ENCODE results near the gene TFAP2E. TPM values are rescaled to one million over a fixed set of nuclear protein-coding genes. Genes with fewer than 3 reads are reported as not detected.

Gene TFAP2E
- total RNA-seq, 2 donors from 2014 or later, result 0.62 to 0.66 TPM

DNA sequence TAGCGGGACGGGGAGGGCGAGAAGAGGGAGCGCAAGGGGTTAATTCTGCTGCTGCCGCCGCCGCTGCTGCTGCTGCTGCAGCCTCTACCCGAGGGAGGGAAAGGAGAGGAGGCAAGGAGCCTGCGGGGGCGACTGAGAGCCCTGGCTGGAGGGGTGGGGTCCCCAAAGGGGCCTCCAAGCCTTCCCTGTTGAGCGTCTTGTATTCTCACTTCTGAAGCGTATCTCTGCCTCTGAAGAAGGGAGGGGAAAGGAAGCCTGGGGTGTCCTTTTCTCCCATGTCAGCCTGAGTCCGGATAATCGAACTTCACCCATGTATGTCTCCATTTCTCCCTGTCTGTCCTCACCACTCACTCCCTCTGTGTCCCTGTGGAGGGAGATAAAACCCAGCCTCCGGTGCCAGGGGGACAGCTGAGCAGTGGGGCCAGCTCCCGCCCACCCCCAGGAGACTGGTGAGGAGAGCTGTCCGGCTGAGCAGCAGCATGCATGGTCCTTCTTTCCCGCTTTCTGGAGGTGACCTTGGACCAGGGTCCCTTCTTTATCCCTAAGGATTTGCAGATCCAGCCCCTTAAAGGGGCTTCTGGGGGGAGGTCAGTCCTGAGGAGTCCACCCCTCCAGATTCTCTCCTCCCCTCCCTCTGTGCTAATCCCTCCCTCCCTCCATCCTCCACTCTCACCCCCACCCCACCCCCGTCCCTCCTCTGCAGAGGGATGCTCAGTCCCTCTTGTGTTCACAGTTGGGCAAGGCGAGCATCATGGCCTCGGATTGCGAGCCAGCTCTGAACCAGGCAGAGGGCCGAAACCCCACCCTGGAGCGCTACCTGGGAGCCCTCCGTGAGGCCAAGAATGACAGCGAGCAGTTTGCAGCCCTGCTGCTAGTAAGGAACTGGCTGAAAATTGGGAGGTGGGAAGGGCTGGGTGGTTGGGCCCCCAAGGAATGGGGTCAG lies 14.5 kb upstream of the TFAP2E start:
- WGBS, 2 experiments (ENCODE audit: insufficient coverage in 1 of 2, insufficient read length in 1 of 2), result 33 to 84% methylated on average over 7 to 26 of the region's 26 CpGs

DNA sequence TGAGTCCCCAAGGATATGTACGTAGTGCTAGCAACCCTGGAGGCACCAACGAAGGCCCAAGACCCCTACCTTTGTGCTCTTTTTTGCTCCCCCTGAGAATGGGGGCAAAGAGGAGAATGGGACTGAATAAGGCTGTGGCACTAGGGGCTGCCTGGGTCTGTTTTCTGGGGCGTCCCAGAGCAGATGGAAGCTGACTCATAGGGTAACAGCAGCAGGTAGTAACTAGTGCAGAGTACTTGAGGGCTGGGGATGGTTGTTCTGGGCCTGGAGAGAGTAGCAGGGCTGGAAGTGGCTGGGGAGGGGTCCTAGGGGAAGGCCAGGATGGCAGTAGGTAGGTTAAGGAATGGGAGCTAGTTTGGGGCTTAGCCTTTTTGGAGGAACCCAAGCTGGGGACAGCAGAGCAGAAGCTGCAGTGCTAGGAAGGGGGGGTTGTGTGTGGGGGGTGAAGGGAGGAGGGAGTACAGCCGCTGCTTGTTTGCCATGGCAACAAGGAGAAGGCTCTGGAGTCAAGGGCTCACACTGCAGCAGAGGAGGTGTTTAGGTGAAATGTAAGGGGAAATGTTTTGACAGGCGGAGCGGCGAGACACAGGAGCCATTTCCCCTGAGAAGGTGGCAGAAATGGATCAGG lies 13.7 kb upstream of the TFAP2E start:
- H3K36me3 ChIP-seq (ENCODE audit: control insufficient read depth, insufficient read depth, low read length), result peaks cover 18% of the 10 kb centered on the region
- H3K4me3 Mint-ChIP-seq, result no peak overlapping the region
- TF ChIP-seq, protein P1, sequence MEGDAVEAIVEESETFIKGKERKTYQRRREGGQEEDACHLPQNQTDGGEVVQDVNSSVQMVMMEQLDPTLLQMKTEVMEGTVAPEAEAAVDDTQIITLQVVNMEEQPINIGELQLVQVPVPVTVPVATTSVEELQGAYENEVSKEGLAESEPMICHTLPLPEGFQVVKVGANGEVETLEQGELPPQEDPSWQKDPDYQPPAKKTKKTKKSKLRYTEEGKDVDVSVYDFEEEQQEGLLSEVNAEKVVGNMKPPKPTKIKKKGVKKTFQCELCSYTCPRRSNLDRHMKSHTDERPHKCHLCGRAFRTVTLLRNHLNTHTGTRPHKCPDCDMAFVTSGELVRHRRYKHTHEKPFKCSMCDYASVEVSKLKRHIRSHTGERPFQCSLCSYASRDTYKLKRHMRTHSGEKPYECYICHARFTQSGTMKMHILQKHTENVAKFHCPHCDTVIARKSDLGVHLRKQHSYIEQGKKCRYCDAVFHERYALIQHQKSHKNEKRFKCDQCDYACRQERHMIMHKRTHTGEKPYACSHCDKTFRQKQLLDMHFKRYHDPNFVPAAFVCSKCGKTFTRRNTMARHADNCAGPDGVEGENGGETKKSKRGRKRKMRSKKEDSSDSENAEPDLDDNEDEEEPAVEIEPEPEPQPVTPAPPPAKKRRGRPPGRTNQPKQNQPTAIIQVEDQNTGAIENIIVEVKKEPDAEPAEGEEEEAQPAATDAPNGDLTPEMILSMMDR (conservative IDR thresholded peaks at IDR 0.05), result no peak
- H3K27ac Mint-ChIP-seq, result no peak overlapping the region
- H3K4me1 ChIP-seq (ENCODE audit: control insufficient read depth, insufficient read depth, low read length), result peaks cover 9% of the 10 kb centered on the region
- no peak overlapping the region for H3K4me3 ChIP-seq (ENCODE audit: low read length)
- H3K27me3 ChIP-seq (ENCODE audit: control insufficient read depth, insufficient read depth, low read length, poor library complexity, severe bottlenecking), result no peaks in the 10 kb centered on the region
- no peaks in the 10 kb centered on the region for H3K27me3 Mint-ChIP-seq (ENCODE audit: insufficient read depth)
- H3K36me3 Mint-ChIP-seq (ENCODE audit: low read depth), result peaks cover 21% of the 10 kb centered on the region
- no peaks in the 10 kb centered on the region for H3K9me3 Mint-ChIP-seq
- H3K9ac ChIP-seq (ENCODE audit: extremely low read depth, low read length, poor library complexity, severe bottlenecking), result no peak overlapping the region
- H3K27ac ChIP-seq (ENCODE audit: low read depth, low read length), result no peak overlapping the region
- WGBS, 2 experiments (ENCODE audit: insufficient coverage in 1 of 2, insufficient read length in 1 of 2), result 92 to 95% methylated on average over 6 to 7 of the region's 7 CpGs
- DNase-seq, result no peak
- H3K4me1 Mint-ChIP-seq, result peaks cover 24% of the 10 kb centered on the region
- H3K9me3 ChIP-seq (ENCODE audit: control insufficient read depth, low read length), result no peaks in the 10 kb centered on the region

More for the DNA sequence above, 14.5 kb upstream of the TFAP2E start:
- Histone ChIP-seq H3K4me3 (ENCODE audit: low read length) (peak overlapping the region; percentile 89), H3K4me1 (ENCODE audit: control insufficient read depth, insufficient read depth, low read length) (peaks cover 9% of the 10 kb centered on the region), H3K9me3 (ENCODE audit: control insufficient read depth, low read length) (no peaks in the 10 kb centered on the region), H3K9ac (ENCODE audit: extremely low read depth, low read length, poor library complexity, severe bottlenecking) (peak overlapping the region; percentile 50), H3K36me3 (ENCODE audit: control insufficient read depth, insufficient read depth, low read length) (peaks cover 19% of the 10 kb centered on the region), H3K27ac (ENCODE audit: low read depth, low read length) (no peak overlapping the region), H3K27me3 (ENCODE audit: control insufficient read depth, insufficient read depth, low read length, poor library complexity, severe bottlenecking) (no peaks in the 10 kb centered on the region)
- H3K36me3 Mint-ChIP-seq (ENCODE audit: low read depth), result peaks cover 18% of the 10 kb centered on the region
- DNase-seq, result peak; percentile 77
- peak overlapping the region; percentile 89 for H3K4me3 Mint-ChIP-seq
- TF ChIP-seq, protein P1 (conservative IDR thresholded peaks at IDR 0.05), result peak; percentile 28
- peaks cover 31% of the 10 kb centered on the region for H3K4me1 Mint-ChIP-seq
- H3K27ac Mint-ChIP-seq, result peak overlapping the region; percentile 95
- H3K27me3 Mint-ChIP-seq (ENCODE audit: insufficient read depth), result no peaks in the 10 kb centered on the region
- no peaks in the 10 kb centered on the region for H3K9me3 Mint-ChIP-seq

DNA sequence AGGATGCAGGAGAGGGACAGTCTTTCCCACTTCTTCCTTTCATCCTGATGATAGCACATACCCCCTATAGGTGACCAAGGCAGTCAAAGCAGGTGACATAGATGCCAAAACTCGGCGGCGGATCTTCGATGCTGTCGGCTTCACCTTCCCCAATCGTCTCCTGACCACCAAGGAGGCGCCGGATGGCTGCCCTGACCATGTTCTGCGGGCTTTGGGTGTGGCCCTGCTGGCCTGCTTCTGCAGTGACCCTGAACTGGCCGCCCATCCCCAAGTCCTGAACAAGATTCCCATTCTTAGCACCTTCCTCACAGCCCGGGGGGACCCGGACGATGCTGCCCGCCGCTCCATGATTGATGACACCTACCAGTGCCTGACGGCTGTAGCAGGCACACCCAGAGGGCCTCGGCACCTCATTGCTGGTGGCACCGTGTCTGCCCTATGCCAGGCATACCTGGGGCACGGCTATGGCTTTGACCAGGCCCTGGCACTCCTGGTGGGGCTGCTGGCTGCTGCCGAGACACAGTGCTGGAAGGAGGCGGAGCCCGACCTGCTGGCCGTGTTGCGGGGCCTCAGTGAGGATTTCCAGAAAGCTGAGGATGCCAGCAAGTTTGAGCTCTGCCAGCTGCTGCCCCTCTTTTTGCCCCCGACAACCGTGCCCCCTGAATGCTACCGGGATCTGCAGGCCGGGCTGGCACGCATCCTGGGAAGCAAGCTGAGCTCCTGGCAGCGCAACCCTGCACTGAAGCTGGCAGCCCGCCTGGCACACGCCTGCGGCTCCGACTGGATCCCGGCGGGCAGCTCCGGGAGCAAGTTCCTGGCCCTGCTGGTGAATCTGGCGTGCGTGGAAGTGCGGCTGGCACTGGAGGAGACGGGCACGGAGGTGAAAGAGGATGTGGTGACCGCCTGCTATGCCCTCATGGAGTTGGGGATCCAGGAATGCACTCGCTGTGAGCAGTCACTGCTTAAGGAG lies 12.6 kb upstream of the TFAP2E start:
- no peak overlapping the region for H3K27ac Mint-ChIP-seq
- peaks cover 15% of the 10 kb centered on the region for H3K4me1 Mint-ChIP-seq
- 92 to 93% methylated on average over 28 to 44 of the region's 44 CpGs for WGBS, 2 experiments (ENCODE audit: insufficient coverage in 1 of 2, insufficient read length in 1 of 2)
- Histone ChIP-seq H3K4me3 (ENCODE audit: low read length) (no peak overlapping the region), H3K36me3 (ENCODE audit: control insufficient read depth, insufficient read depth, low read length) (peaks cover 22% of the 10 kb centered on the region), H3K4me1 (ENCODE audit: control insufficient read depth, insufficient read depth, low read length) (peaks cover 2% of the 10 kb centered on the region), H3K27me3 (ENCODE audit: control insufficient read depth, insufficient read depth, low read length, poor library complexity, severe bottlenecking) (no peaks in the 10 kb centered on the region), H3K27ac (ENCODE audit: low read depth, low read length) (no peak overlapping the region), H3K9me3 (ENCODE audit: control insufficient read depth, low read length) (no peaks in the 10 kb centered on the region), H3K9ac (ENCODE audit: extremely low read depth, low read length, poor library complexity, severe bottlenecking) (no peak overlapping the region)
- no peak for DNase-seq
- H3K9me3 Mint-ChIP-seq, result no peaks in the 10 kb centered on the region
- no peaks in the 10 kb centered on the region for H3K27me3 Mint-ChIP-seq (ENCODE audit: insufficient read depth)
- no peak overlapping the region for H3K4me3 Mint-ChIP-seq
- TF ChIP-seq, protein P1 (conservative IDR thresholded peaks at IDR 0.05), result no peak
- H3K36me3 Mint-ChIP-seq (ENCODE audit: low read depth), result peaks cover 25% of the 10 kb centered on the region
